ENCODE measurements around the gene SUSD6.
A peak's percentile ranks its signal among the peaks of the same experiment; 100 is the strongest.

SUSD6 gene

DNA sequence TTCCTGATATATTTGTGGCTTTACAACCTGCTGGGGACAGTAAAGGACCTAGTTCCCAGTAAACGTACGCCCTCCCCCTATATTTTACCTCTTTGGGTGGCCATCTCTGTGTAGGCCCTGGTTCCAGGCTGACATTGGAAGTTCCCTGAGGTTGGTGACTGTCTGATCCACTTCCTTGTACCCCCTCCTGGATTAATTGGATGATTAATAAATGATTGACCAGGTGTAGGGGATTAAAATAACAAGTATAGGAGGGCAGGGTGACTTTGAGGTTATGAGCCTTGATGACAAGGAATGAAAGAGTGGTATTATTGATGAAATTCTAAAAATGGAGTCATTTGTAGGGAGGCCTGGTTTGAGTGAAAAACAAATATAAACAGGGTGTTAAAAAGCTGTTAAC, 9.6 kb downstream of the SUSD6 start:
- DNase-seq (no peak), ATAC-seq (no peak)
- no peaks in the 10 kb centered on the region for H3K9me3 Mint-ChIP-seq
- peaks cover 97% of the 10 kb centered on the region for H3K4me1 Mint-ChIP-seq
- H3K27ac Mint-ChIP-seq: peak overlapping the region; percentile 88
- peaks cover 24% of the 10 kb centered on the region for H3K36me3 Mint-ChIP-seq (ENCODE audit: low read depth)
- no peaks in the 10 kb centered on the region for H3K27me3 Mint-ChIP-seq
- peak overlapping the region; percentile 47 for H3K4me3 Mint-ChIP-seq

DNA sequence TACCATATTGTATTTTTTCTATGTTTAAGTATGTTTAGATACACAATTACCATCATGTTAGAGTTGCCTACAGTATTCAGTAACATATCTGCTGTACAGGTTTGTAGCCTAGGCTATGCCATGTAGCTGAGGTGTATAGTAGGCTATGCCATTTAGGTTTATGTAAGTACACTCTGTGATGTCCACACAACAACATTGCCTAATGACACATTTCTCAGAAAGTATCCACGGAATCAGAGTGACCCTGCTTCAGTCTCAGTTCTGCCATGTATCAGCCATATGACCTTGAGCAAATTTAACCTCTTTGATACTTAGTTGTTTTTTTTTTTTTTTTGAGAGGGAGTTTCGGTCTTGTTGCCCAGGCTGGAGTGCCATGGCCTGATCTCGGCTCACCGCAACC, 12.7 kb downstream of the SUSD6 start:
- ATAC-seq (no peak), DNase-seq (no peak)
- Mint-ChIP-seq H3K27me3 (no peaks in the 10 kb centered on the region), H3K4me1 (peaks cover 95% of the 10 kb centered on the region), H3K9me3 (no peaks in the 10 kb centered on the region), H3K27ac (peak overlapping the region; percentile 85), H3K4me3 (no peak overlapping the region), H3K36me3 (ENCODE audit: low read depth) (peaks cover 18% of the 10 kb centered on the region)

DNA sequence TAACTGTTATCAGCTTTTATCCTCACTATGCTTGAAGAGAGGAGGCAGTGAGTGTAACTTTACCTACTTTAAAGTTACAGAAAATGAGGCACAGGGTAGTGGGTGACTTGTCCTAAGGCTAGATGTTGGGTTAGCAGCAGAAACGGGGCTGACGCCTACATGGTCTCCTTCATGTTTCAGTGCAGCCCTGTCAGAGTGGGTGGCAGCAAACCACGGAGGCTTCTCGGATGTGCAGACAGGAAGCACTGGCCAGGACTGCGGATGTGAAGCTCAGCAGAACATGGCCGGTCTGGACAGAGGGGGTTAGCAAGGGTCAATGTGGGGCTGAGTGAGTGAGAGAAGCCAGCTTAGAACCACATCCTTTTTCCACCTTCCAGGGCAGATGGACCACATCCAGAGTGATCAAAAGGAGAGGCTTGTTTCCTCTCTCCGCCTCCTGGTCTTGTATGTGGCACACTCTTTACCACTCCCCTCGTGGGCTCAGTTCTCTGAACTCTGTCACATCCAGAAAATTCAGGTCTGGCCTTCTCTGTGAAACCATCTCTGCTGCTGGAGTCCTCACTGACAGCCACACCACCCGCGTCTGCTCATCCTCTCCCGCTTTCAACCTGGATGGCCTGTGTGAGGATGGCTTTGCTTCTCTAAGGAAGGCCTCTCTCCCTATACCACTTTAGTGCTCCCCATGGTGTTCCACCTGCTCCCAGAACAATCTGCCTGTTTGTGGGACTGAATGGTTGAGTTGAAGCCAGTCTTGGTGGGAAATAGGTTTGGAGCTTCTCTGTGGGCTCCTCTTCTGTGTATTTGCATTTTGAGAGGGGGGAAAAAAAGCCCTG, 14.1 kb downstream of the SUSD6 start:
- DNase-seq (peak; percentile 78), ATAC-seq (peak; percentile 94)
- H3K4me3 Mint-ChIP-seq: peak overlapping the region; percentile 62
- H3K4me1 Mint-ChIP-seq: peaks cover 95% of the 10 kb centered on the region
- no peaks in the 10 kb centered on the region for H3K27me3 Mint-ChIP-seq
- H3K9me3 Mint-ChIP-seq: no peaks in the 10 kb centered on the region
- H3K36me3 Mint-ChIP-seq (ENCODE audit: low read depth): peaks cover 15% of the 10 kb centered on the region
- peak overlapping the region; percentile 85 for H3K27ac Mint-ChIP-seq

DNA sequence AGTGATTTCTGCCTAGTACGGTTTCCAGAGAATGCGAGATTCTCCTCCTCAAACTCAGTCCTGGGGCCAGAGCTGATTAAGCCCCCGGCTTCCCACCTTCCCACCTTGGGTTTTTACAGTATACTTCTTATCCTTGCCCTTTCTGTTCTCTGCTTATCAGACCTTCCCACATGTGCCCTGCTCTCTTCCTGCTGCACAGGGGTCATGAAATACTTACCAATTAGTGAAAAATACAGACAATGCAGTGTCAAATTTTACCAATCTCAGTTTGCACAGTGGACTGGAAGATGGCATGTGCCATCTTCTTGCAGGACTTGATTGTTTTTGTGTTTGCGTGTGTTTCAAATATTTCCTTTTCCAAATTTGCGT, 14.7 kb downstream of the SUSD6 start:
- Mint-ChIP-seq H3K27me3 (no peaks in the 10 kb centered on the region), H3K27ac (peak overlapping the region; percentile 85), H3K4me3 (peak overlapping the region; percentile 62), H3K9me3 (no peaks in the 10 kb centered on the region), H3K4me1 (peaks cover 95% of the 10 kb centered on the region), H3K36me3 (ENCODE audit: low read depth) (peaks cover 15% of the 10 kb centered on the region)
- no peak for ATAC-seq
- no peak for DNase-seq

DNA sequence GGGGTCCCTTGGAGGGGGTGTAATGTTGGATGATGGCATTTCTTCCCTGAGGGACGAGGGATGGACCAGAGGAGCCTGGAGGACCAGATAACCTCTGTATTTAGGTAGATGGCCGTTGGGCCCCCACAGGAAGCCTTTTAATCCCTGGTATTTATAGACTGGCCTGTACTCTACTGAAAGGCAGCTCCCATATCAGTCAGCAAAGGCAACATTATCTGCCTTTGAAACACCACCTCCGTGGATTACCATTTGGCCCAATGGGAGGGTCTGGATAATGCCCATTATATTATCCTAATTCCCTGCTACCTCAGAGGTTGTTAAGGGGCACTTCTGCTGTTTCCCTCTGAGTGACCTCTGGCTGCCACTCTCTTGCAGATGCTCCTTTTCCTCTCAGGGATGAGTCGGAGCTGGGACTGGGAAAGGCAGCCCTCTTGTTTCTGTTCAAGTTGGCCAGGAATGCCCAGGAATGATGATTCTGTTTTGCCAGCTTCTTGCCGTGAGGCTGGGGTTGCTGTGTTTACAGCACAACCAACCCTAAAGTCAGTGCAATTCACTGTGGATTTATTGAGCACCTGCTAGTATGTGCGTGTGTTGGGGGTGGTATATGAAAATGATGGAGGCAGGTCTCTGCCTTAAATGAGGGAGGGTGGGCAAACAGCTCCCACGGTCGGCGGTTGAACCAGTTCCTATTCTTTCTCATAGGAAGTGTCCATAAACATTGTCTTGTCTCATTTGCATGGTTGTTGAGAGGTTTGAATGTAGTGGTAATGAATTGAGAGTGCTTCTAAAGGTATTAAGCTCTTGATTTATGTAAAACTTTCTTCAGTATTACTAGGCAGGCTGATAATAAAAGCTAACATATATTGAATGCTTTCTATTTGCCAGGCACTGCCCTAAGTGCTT, 18.1 kb downstream of the SUSD6 start:
- H3K4me1 Mint-ChIP-seq: peaks cover 97% of the 10 kb centered on the region
- ATAC-seq: no peak
- H3K27ac Mint-ChIP-seq: peak overlapping the region; percentile 59
- DNase-seq: no peak
- H3K27me3 Mint-ChIP-seq: no peaks in the 10 kb centered on the region
- H3K4me3 Mint-ChIP-seq: no peak overlapping the region
- no peaks in the 10 kb centered on the region for H3K9me3 Mint-ChIP-seq
- peaks cover 9% of the 10 kb centered on the region for H3K36me3 Mint-ChIP-seq (ENCODE audit: low read depth)

DNA sequence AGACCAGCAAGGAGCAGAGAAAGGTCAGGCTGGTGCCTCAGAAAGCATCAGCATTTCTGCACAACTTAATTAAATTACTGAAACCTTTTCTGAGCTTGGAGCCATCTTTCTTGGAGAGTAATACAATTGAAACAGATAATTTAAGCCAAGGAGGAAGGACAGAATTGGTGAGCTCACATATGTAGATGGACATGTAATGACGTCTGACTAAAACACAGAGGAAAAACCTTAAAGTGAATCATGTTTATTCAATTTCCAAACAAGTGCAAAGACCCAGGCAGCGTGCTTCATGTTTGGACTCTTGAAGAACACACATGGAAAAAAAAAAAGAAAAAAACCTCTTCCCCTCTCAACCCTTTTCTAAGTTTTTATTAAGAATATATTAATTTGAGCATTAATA, 19.0 kb downstream of the SUSD6 start:
- Mint-ChIP-seq H3K27me3 (no peaks in the 10 kb centered on the region), H3K9me3 (no peaks in the 10 kb centered on the region), H3K36me3 (ENCODE audit: low read depth) (peaks cover 9% of the 10 kb centered on the region), H3K4me1 (peaks cover 97% of the 10 kb centered on the region), H3K27ac (peak overlapping the region; percentile 28), H3K4me3 (no peak overlapping the region)
- DNase-seq (no peak), ATAC-seq (no peak)

DNA sequence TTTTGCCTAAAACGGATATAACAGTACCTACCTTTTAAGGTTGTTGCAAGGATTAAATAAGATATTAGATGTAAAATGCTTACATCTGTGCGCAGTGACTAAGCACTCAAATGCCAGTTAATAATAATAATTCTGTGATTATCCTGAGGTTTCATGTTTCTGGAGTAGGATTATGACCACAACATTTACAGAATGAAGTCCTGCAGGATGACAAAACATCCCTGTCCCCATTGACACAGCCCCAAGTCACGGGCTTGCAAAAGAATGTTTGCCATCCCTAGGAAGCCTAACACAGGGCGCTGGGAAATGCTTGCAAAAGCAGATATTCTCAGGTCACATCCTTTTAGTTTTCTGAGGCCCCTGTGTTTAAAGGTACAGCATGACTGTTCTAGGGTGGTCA, 20.1 kb downstream of the SUSD6 start:
- Mint-ChIP-seq H3K4me3 (no peak overlapping the region), H3K27ac (no peak overlapping the region), H3K4me1 (peaks cover 97% of the 10 kb centered on the region), H3K27me3 (no peaks in the 10 kb centered on the region), H3K36me3 (ENCODE audit: low read depth) (peaks cover 9% of the 10 kb centered on the region), H3K9me3 (no peaks in the 10 kb centered on the region)
- ATAC-seq (no peak), DNase-seq (no peak)

DNA sequence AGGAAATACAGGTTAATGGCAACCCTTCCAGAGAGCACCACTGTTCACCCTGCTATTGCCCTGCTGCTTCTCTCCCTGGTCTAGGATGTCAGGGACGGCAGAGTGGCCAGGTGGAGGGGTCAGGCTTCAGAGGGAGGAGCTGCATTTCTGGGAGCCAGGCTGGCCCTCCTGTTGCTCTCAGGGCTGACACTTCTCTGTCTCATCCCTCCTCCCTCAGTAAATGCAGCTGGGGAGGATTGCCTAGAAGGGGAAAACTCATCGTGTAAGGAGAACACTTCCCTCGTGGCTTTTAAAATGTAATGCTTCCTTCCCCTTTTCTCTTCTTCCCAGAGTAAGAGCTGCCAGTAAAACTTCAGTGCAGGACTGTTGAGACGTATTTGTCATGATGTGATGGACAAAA, 20.8 kb downstream of the SUSD6 start:
- H3K4me1 Mint-ChIP-seq: peaks cover 97% of the 10 kb centered on the region
- ATAC-seq (no peak), DNase-seq (no peak)
- H3K36me3 Mint-ChIP-seq (ENCODE audit: low read depth): peaks cover 9% of the 10 kb centered on the region
- no peak overlapping the region for H3K4me3 Mint-ChIP-seq
- H3K9me3 Mint-ChIP-seq: no peaks in the 10 kb centered on the region
- no peak overlapping the region for H3K27ac Mint-ChIP-seq
- no peaks in the 10 kb centered on the region for H3K27me3 Mint-ChIP-seq

DNA sequence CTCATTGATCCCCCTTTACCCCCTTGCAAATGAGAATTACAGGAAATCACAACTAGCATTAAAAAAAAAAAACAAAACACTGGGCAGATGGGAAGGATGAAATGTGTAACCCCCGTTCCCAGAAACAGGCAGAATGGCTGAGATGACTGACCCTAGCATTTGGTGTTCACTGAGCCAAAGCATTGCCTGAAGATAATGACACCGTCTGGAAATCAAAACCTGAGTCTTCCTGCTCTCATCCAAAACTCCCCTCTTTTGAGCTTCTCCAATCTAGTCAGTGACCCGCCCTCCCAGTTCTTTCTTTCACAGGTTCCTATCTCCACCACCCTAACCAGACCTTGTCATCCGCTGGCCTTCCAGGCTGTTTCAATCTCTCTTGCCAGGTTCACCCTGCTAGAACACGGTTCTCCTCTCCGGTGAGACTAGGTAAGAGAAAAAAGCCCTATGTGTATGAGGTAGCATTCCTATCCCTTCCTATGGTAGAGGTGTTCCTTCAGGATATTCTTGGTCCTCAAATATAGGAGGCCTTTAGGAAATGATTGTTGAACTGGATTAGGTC, 21.3 kb downstream of the SUSD6 start:
- DNase-seq: no peak
- no peak overlapping the region for H3K4me3 Mint-ChIP-seq
- peaks cover 9% of the 10 kb centered on the region for H3K36me3 Mint-ChIP-seq (ENCODE audit: low read depth)
- no peaks in the 10 kb centered on the region for H3K9me3 Mint-ChIP-seq
- H3K27me3 Mint-ChIP-seq: no peaks in the 10 kb centered on the region
- H3K27ac Mint-ChIP-seq: no peak overlapping the region
- no peak for ATAC-seq
- H3K4me1 Mint-ChIP-seq: peaks cover 100% of the 10 kb centered on the region

DNA sequence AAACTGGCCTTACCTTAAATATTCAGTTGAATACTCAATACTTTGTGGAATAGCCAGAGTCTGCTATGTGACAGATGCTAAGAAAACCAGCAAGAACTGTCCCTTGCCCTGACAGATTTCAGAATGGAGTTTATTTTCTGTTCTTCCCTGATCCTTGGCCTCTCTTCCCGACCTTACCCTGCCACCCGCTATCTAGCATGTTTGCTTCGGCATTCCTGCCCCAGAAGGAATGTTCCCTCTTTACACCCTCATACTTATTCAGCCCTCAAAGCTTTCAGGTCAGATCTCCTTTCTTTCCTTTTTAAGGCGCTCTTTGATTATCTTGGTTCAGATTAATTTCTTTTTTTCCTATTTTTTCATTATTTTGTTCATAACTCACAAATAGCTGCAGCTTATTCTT, 21.8 kb downstream of the SUSD6 start:
- DNase-seq (no peak), ATAC-seq (no peak)
- Mint-ChIP-seq H3K4me1 (peaks cover 100% of the 10 kb centered on the region), H3K27me3 (no peaks in the 10 kb centered on the region), H3K4me3 (no peak overlapping the region), H3K27ac (no peak overlapping the region), H3K36me3 (ENCODE audit: low read depth) (peaks cover 7% of the 10 kb centered on the region), H3K9me3 (no peaks in the 10 kb centered on the region)

DNA sequence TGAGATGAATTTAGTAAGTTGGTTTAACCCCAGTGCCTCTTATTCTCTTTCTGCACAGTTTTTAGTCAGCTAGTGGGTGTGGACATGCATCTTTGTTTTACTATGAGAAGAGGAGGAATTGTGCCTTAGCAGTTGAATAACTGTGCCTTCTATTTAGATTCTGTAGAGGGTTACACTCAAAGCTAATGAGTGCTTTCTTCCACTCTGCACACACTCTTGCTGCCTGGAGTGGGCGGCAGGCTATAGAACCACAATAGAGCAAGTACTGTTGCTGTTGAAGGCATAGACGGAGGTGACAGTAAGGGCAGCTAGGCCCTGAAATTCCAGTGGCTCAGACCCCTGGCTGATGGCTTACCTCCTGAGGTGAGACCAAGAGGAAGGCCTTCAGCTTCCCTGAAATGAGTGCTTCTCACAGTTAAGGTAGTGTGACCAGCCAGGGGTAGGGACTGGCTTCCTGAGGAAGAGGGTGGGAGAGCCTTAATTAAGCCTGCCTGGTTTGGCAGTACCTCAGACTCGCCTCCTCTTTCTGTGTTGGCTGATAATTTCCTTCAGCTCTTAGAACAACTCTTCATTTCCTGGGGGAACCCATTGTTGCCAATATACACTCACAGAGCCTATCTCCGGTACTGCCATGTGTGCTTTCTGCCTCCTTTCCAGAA, 24.7 kb downstream of the SUSD6 start:
- peak overlapping the region; percentile 88 for H3K27ac Mint-ChIP-seq
- H3K4me3 Mint-ChIP-seq: peak overlapping the region; percentile 57
- peaks cover 20% of the 10 kb centered on the region for H3K36me3 Mint-ChIP-seq (ENCODE audit: low read depth)
- H3K4me1 Mint-ChIP-seq: peaks cover 95% of the 10 kb centered on the region
- ATAC-seq (peak; percentile 88), DNase-seq (peak; percentile 53)
- no peaks in the 10 kb centered on the region for H3K27me3 Mint-ChIP-seq
- H3K9me3 Mint-ChIP-seq: peaks cover 8% of the 10 kb centered on the region

DNA sequence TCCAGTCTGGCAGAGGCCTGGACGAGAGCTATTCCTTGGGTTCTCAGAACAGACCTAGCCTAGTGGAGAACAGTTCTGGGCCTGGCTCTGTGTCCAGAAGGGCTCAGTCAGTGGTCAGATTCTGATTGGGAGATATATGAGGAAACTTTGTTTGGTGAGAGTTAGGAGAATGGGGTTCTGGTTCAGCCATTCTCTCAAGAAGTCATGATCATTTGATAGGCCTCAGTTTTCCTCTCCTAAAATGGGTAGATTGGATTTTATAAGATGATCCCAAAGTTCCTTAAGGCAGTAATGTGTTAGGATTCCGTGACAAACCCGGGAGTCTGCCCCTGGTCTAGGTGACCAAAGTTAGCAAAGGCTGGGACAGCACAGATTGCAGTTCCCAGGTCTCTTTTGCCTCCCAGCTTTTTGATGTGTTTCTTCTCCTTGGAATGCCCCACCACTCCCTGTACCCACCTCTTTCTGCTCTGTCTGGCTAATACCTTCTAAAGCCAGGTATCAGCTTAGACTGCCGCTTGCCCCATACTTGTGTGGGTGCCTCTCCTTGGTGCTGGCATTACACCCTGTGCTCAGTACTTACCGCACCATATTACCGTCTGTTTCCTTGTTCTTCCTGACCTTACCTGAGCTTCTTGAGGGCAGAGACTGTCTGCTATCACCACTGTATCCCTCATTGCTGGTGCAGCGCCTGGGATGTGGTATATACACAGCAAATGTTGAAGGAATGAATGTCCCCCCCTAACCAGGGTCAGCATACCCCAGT, 25.5 kb downstream of the SUSD6 start:
- H3K27ac Mint-ChIP-seq: peak overlapping the region; percentile 88
- peaks cover 93% of the 10 kb centered on the region for H3K4me1 Mint-ChIP-seq
- no peaks in the 10 kb centered on the region for H3K27me3 Mint-ChIP-seq
- peaks cover 27% of the 10 kb centered on the region for H3K36me3 Mint-ChIP-seq (ENCODE audit: low read depth)
- peaks cover 12% of the 10 kb centered on the region for H3K9me3 Mint-ChIP-seq
- DNase-seq (no peak), ATAC-seq (no peak)
- H3K4me3 Mint-ChIP-seq: peak overlapping the region; percentile 57

DNA sequence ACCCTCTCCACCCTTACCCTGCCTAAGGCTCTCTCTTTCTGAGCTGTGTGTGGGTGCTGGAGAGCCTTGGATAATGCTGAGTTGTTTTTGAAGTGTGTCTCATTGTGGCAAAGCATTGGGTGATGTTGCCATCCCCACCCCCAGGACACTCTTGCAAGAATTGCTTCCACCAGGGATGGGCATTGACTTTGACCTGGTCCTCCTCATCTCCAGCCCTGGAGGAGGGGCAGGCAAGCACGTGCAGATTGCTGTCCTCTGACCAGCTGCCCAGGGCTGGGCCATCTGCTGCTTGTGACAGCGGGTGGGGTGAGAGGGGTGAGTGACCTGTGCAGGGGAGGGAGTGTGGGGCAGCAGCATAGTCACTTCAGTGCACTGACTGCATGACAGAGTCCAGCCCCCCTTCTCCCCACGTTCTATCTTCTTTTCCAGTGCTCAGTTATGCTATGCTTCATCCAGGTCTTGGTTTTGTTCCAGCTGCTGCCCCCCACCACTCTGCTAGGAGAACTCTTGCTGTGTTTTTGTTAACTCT, 26.2 kb downstream of the SUSD6 start:
- ATAC-seq: no peak
- DNase-seq: no peak
- Mint-ChIP-seq H3K27ac (peak overlapping the region; percentile 88), H3K9me3 (peaks cover 17% of the 10 kb centered on the region), H3K27me3 (no peaks in the 10 kb centered on the region), H3K36me3 (ENCODE audit: low read depth) (peaks cover 34% of the 10 kb centered on the region), H3K4me3 (peak overlapping the region; percentile 58), H3K4me1 (peaks cover 93% of the 10 kb centered on the region)

Measured in activated naive CD8-positive, alpha-beta T cell treated with anti-CD3 and anti-CD28 coated beads, Interleukin-2, amount 50 U/mL, for 24 hours (primary cell).